Measurements from ENCODE around the gene ATG9A. TPM values are rescaled to one million over a fixed set of nuclear protein-coding genes. Genes with fewer than 3 reads are reported as not detected.

The ATG9A gene
- total RNA-seq, 1 donor from 2014 or later, result 45.8 TPM

GRCh38 chr2:219178377-219179175 is 50.9 kb downstream of the ATG9A start:
- ATAC-seq, result peak; percentile 8
- peak; percentile 67 for DNase-seq (ENCODE audit: low spot score)

GRCh38 chr2:219177552-219178376 is 51.7 kb downstream of the ATG9A start, which contains the start of gene RETREG2:
TSS of gene RETREG2 (plus strand) at chr2:219178275. CDS start at chr2:219178353, 78 bp downstream.
- peak; percentile 75 for ATAC-seq
- DNase-seq (ENCODE audit: low spot score), result peak; percentile 89

- peak; percentile 87 for ATAC-seq
- DNase-seq (ENCODE audit: low spot score), result peak; percentile 92
These were observed 52.5 kb downstream of the ATG9A start, which contains the start of gene CNPPD1 for GRCh38 chr2:219176818-219177551. TSS of gene CNPPD1 (minus strand) at chr2:219176925. CDS start at chr2:219176828, 97 bp downstream.

GRCh38 chr2:219175928-219176817 is 53.3 kb downstream of the ATG9A start:
- ATAC-seq (peak; percentile 54), DNase-seq (ENCODE audit: low spot score) (peak; percentile 61)

GRCh38 chr2:219175486-219175885 is 54.0 kb downstream of the ATG9A start:
- no peak for DNase-seq (ENCODE audit: low spot score)
- ATAC-seq, result no peak

GRCh38 chr2:219174801-219175200 is 54.6 kb downstream of the ATG9A start:
- DNase-seq (ENCODE audit: low spot score), result no peak
- ATAC-seq, result no peak

- ATAC-seq (no peak), DNase-seq (ENCODE audit: low spot score) (no peak)
These were observed 55.3 kb downstream of the ATG9A start for GRCh38 chr2:219174146-219174545.

GRCh38 chr2:219173176-219173575 is 56.3 kb downstream of the ATG9A start:
- no peak for DNase-seq (ENCODE audit: low spot score)
- no peak for ATAC-seq

- ATAC-seq (no peak), DNase-seq (ENCODE audit: low spot score) (no peak)
These were observed 56.9 kb downstream of the ATG9A start for GRCh38 chr2:219172231-219173154.

- DNase-seq (ENCODE audit: low spot score) (no peak), ATAC-seq (peak; percentile 62)
These were observed 58.2 kb downstream of the ATG9A start for GRCh38 chr2:219171231-219171651.

- DNase-seq (ENCODE audit: low spot score) (no peak), ATAC-seq (peak; percentile 81)
These were observed 59.3 kb downstream of the ATG9A start, which contains the start of gene SLC23A3 for GRCh38 chr2:219169930-219170654. TSS of gene SLC23A3 (minus strand) at chr2:219170029. CDS start at chr2:219169984, 45 bp downstream.

Other genes with a start within 250 kb of the ATG9A start
- gene FEV, start 244.5 kb downstream of the ATG9A start, total RNA-seq, result not detected
- not detected for gene CRYBA2, start 236.2 kb downstream of the ATG9A start, total RNA-seq
- gene CFAP65, start 188.1 kb downstream of the ATG9A start, total RNA-seq, result 0.05 TPM
- gene IHH, start 168.7 kb downstream of the ATG9A start, total RNA-seq, result 4.9 TPM
- 7.8 TPM for gene NHEJ1, start 68.8 kb downstream of the ATG9A start, total RNA-seq
- 2.8 TPM for gene SLC23A3, start 59.6 kb downstream of the ATG9A start, total RNA-seq
- gene CNPPD1, start 52.7 kb downstream of the ATG9A start, total RNA-seq, result 31.2 TPM
- gene RETREG2, start 51.4 kb downstream of the ATG9A start, total RNA-seq, result 54.8 TPM
- gene ZFAND2B, start 22.9 kb downstream of the ATG9A start, total RNA-seq, result 28.6 TPM
- 53.5 TPM for gene ABCB6, start 10.7 kb downstream of the ATG9A start, total RNA-seq
- 22.1 TPM for gene ANKZF1, start 170 bp upstream of the ATG9A start, total RNA-seq
- gene GLB1L, start 15.8 kb upstream of the ATG9A start, total RNA-seq, result 3.1 TPM
- gene STK16, start 15.8 kb upstream of the ATG9A start, total RNA-seq, result 24.4 TPM
- gene TUBA4B, start 23.6 kb upstream of the ATG9A start, total RNA-seq, result not detected
- 29.0 TPM for gene TUBA4A, start 24.3 kb upstream of the ATG9A start, total RNA-seq
- 40.9 TPM for gene DNAJB2, start 49.7 kb upstream of the ATG9A start, total RNA-seq
- gene PTPRN, start 79.8 kb upstream of the ATG9A start, total RNA-seq, result not detected
- not detected for gene RESP18, start 103.1 kb upstream of the ATG9A start, total RNA-seq
- gene DNPEP, start 158.3 kb upstream of the ATG9A start, total RNA-seq, result 37.4 TPM
- 1.8 TPM for gene DES, start 188.7 kb upstream of the ATG9A start, total RNA-seq
- 1.5 TPM for gene SPEG, start 205.2 kb upstream of the ATG9A start, total RNA-seq